Lower leg skin (tissue), 4 donors: ENCODE measurements around the gene DGLUCY. TPM values are rescaled to one million over a fixed set of nuclear protein-coding genes. Genes with fewer than 3 reads are reported as not detected.
"Not testable (repeated sequence)": the region's sequence is repeated elsewhere in the genome, so short reads cannot be mapped to it uniquely, and the experiment has no call there.

Experiments
- DNase-seq, 2 donors: peaks; one replicate each; pipeline ENCODE4 v3.0.0-alpha.2; 2019; ENCODE audit warnings: low spot score in 2 of 2
- H3K4me3 ChIP-seq: fragments of 200-600 bp; sonication (generic); 2 replicates; pipeline ENCODE4 v1.5.1; 2017; ENCODE audit warnings: mild to moderate bottlenecking, low read depth; ENCODE audit not compliant: poor library complexity, severe bottlenecking
- POLR2A ChIP-seq, 2 donors: fragments of 450-650 bp; IDR thresholded peaks; one replicate each; pipeline ENCODE4 v1.6.1; 2016 to 2017; ENCODE audit warnings: antibody characterized with exemption in 2 of 2, mild to moderate bottlenecking in 1 of 2, moderate library complexity in 1 of 2
- WGBS, 2 donors: methylation state at CpG; one replicate each; pipeline ENCODE4 v1.1.5; 2018; 5-methylcytosine and 5-hydroxymethylcytosine counted together
- intact Hi-C: fragments of 100-400 bp; cut with DNase I; formaldehyde crosslinking; loops from one replicate; pipeline ENCODE4 v1.15.0; 2023; ENCODE audit warnings: low total_unique reads
- total RNA-seq, 4 donors: library from RNA; depleted of rRNA; stranded (reverse); fragments of >200 nt; gene quantifications; one replicate each; pipeline ENCODE4 v1.1.0, GENCODE V29; 2016
- TF ChIP-seq, protein P1 (sequence below), 3 donors: fragments of 450-650 bp; IDR thresholded peaks; one replicate each; pipeline ENCODE4 v1.5.1; 2016; ENCODE audit warnings: antibody characterized with exemption in 3 of 3, mild to moderate bottlenecking in 3 of 3, moderate library complexity in 2 of 3

Gene DGLUCY
- total RNA-seq, 4 donors from 2014 or later: 27.8 to 65.0 (median 61.3) TPM

DNA sequence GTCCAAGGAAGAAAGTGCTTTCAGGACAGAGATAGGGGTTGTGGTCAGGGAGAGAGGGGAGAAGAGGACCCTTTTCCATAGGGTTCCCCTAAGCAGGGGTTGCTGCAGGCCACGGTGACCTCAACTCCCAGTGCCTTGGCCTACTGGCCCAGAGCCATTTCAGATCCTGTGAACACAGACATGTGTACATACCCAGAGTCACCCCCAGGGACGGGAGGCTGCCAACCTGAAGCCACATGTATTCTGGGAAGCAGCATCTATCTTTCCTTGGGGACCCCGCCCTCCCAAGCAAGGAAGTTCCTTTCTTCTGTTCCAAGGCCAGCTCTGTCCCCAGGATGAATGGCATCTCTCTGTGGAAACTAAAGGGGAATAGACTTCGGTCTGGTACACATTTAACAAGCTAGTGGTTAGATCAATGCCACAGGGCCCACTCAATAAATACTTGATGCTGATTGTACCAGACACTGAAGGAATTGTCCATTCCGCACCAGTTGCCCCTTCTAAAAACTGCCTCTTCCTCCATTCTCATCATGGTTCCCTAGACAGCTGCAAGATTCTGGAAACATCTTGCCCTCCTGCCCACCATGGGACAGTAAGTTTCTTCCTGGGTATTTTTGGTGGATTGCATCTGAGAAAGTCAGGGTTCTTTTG lies 25.2 kb upstream of the DGLUCY start:
- WGBS, 2 donors: 78 to 79% methylated on average over 5 of the region's 5 CpGs
- no peak for TF ChIP-seq POLR2A (IDR thresholded peaks at IDR 0.05)
- TF ChIP-seq, protein P1, sequence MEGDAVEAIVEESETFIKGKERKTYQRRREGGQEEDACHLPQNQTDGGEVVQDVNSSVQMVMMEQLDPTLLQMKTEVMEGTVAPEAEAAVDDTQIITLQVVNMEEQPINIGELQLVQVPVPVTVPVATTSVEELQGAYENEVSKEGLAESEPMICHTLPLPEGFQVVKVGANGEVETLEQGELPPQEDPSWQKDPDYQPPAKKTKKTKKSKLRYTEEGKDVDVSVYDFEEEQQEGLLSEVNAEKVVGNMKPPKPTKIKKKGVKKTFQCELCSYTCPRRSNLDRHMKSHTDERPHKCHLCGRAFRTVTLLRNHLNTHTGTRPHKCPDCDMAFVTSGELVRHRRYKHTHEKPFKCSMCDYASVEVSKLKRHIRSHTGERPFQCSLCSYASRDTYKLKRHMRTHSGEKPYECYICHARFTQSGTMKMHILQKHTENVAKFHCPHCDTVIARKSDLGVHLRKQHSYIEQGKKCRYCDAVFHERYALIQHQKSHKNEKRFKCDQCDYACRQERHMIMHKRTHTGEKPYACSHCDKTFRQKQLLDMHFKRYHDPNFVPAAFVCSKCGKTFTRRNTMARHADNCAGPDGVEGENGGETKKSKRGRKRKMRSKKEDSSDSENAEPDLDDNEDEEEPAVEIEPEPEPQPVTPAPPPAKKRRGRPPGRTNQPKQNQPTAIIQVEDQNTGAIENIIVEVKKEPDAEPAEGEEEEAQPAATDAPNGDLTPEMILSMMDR (IDR thresholded peaks at IDR 0.05): no peak
- intact Hi-C loops: no loop called here
- H3K4me3 ChIP-seq: no peak overlapping the region
- no peak for DNase-seq

DNA sequence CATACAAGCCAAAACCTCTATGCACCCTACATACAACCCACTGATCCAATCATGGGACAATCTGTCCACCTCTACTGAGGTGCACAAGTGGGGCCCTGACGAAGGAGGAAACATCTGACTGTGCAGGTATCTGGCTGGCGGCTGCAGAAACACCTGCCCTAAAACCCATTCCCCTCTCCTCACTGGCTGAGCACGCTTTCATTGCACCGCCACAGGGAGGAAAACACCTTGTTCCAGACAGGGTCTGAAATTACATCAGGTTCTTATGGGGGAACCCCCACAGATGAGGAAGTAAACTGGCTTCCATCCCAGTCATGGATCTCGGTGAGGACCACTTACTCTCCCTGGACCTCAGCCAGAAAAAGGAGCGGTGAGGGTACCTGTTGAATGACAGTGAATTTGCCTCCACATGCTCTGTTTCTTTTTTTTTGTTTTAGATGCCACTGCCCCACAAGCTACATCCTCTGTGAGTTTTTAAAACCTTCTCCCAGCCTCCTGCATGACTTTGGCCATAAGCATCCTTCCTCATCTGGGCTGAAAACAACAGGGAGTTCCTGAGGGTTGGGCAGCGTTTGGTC lies 23.8 kb upstream of the DGLUCY start:
- 82 to 84% methylated on average over 7 of the region's 7 CpGs for WGBS, 2 donors
- no peak for TF ChIP-seq POLR2A (IDR thresholded peaks at IDR 0.05)
- TF ChIP-seq, protein P1 (IDR thresholded peaks at IDR 0.05): no peak
- intact Hi-C loops: no loop called here
- H3K4me3 ChIP-seq: no peak overlapping the region
- DNase-seq: no peak

DNA sequence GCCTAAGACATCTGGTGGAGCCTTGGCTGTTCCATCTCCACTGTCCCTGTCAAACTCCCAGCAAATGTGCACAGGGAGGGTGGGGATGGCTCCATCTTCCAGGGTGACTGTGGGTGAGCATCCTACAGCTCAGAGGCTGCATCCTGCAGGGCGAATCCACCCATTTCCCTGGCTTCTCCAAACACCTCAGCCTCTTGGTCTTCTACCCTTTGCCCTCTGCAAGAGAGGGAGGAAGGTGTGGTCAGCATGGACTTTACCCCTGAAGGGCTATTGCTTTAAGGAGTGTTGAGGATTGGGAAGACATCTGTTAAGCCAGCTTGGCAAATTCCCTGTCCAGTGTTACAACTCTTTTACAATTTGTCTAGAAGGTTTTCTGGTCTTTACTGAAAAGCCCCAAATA lies 23.1 kb upstream of the DGLUCY start:
- no peak for TF ChIP-seq POLR2A (IDR thresholded peaks at IDR 0.05)
- TF ChIP-seq, protein P1 (IDR thresholded peaks at IDR 0.05): no peak
- no peak overlapping the region for H3K4me3 ChIP-seq
- no peak for DNase-seq
- WGBS, 2 donors: 100% methylated on average over 1 of the region's 1 CpG
- intact Hi-C loops: no loop called here

DNA sequence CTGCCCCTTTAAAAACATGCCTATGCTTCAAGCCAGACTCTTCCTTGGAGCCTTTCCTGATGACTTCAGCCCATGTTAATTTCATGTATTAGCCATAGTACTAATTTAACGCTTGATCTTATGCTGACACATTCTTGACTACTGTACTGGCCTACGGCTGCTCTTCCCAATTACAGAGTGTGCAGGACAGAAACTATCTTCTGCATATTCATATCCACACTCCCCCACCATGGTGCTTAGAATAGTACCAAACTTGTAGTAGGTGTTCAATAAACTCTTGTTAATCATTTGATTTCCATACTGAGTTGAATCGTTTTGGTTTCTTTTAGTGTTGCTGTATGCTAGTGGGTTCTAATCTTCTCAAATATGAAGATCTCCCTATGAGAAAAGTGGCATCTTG lies 21.8 kb upstream of the DGLUCY start:
- intact Hi-C loops: no loop called here
- no peak overlapping the region for H3K4me3 ChIP-seq
- DNase-seq: no peak
- TF ChIP-seq, protein P1 (IDR thresholded peaks at IDR 0.05): no peak
- no peak for TF ChIP-seq POLR2A (IDR thresholded peaks at IDR 0.05)
- whole genome bisulfite sequencing, 2 donors: 55 to 64% methylated on average over 3 of the region's 3 CpGs

DNA sequence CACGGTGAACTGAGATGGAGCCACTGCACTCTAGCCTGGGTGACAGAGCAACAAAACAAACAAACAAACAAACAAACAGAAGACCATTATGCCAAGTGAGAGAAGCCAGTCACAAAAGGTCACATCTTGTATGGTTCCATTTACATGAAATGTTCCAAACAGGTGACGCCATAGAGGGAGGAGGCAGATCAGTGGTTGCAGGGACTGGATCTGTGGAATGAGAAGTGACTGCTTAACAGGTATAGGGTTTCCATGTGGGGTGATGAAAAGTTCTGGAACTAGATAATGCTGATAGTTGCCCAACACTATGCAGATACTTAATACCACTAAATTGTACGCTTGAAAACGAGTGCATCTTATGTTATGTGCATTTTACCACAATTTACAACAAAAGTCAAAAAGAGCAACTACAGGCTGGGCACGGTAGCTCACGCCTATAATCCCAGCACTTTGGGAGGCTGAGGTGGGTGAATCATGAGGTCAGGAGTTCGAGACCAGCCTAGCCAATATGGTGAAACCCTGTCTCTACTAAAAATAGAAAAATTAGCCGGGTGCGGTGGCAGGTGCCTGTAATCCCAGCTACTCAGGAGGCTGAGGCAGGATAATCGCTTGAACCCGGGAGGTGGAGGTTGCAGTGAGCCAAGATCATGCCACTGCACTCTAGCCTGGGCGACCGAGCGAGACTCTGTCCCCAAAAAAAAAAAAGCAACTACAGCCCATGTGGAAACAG lies 20.0 kb upstream of the DGLUCY start:
- H3K4me3 ChIP-seq, DNase-seq, intact Hi-C loops: not testable (repeated sequence)
- 93 to 94% methylated on average over 14 of the region's 14 CpGs for WGBS, 2 donors

DNA sequence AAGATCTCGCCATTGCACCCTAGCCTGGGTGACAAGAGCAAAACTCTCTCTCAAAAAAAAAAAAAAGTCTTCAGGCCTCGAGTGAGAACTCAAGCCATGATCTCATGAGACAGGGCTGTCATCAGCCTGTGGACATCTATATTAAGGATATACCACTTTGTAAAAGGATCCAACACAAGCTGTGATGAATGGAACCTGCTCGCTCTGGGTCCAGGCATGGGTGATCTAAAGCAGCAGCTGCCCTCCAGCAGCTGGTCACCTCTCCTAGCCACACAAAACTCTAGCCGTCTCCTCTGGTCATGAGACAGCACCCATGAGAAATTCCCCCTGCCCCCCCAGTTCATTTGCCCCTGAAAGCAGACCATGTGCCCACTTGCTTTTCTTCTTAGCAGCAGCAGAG lies 19.1 kb upstream of the DGLUCY start:
- DNase-seq: no peak
- no peak for TF ChIP-seq POLR2A (IDR thresholded peaks at IDR 0.05)
- TF ChIP-seq, protein P1 (IDR thresholded peaks at IDR 0.05): no peak
- WGBS, 2 donors: 82 to 86% methylated on average over 4 of the region's 4 CpGs
- intact Hi-C loops: no loop called here
- H3K4me3 ChIP-seq: no peak overlapping the region
